Muscle of leg (tissue), 11 donors: ENCODE results near the gene AP1G2. TPM values are rescaled to one million over a fixed set of nuclear protein-coding genes. Genes with fewer than 3 reads are reported as not detected.
A peak's percentile ranks its signal among the peaks of the same experiment; 100 is the strongest.

ENCODE experiments used
- DNase-seq: peaks from one replicate; pipeline ENCODE4 v3.0.0; 2013
- H3K27ac ChIP-seq: one replicate; pipeline ENCODE4 v1.5.1; 2013; ENCODE audit warnings: mild to moderate bottlenecking, low read length, control low read depth
- H3K27me3 ChIP-seq: one replicate; pipeline ENCODE4 v1.6.1; 2013; ENCODE audit warnings: low read length; ENCODE audit not compliant: control insufficient read depth, insufficient read depth
- H3K36me3 ChIP-seq: one replicate; pipeline ENCODE4 v1.6.1; 2013; ENCODE audit warnings: low read length; ENCODE audit not compliant: control insufficient read depth, insufficient read depth
- H3K4me1 ChIP-seq: one replicate; pipeline ENCODE4 v1.6.1; 2013; ENCODE audit warnings: low read length; ENCODE audit not compliant: control insufficient read depth, insufficient read depth
- H3K4me3 ChIP-seq: one replicate; pipeline ENCODE4 v1.5.1; 2013; ENCODE audit warnings: low read length, control low read depth
- H3K9me3 ChIP-seq: replicated peaks from 2 replicates; pipeline ENCODE4 v1.6.1; 2013; ENCODE audit warnings: low read depth, low read length; ENCODE audit not compliant: control insufficient read depth
- WGBS: methylation state at CpG from one replicate; pipeline ENCODE4 v1.1.5; 2013; ENCODE audit warnings: missing lambda C conversion rate; ENCODE audit not compliant: insufficient coverage; 5-methylcytosine and 5-hydroxymethylcytosine counted together
- polyA plus RNA-seq, 8 donors: library from polyadenylated mRNA; unstranded; fragments of 120-200 nt; gene quantifications; one replicate each; pipeline versions ENCODE4 v1.2.1 to v1.2.3, GENCODE V29; 2013; ENCODE audit warnings: inconsistent platforms in 1 of 8, low replicate concordance in 1 of 8; ENCODE audit not compliant: insufficient read length in 8 of 8, insufficient read depth in 1 of 8
- total RNA-seq: library from RNA; stranded (reverse); fragments of 120-200 nt; gene quantifications from one replicate; pipeline ENCODE4 v1.2.4, GENCODE V29; 2013

Gene AP1G2
- total and polyA plus RNA-seq, 9 donors, result 9.5 to 30.0 (median 17.1) TPM

- H3K27ac ChIP-seq, result no peak overlapping the region
- no peak overlapping the region for H3K4me3 ChIP-seq
- H3K27me3 ChIP-seq, result peaks cover 57% of the 10 kb centered on the region
- no peak for DNase-seq
- no peaks in the 10 kb centered on the region for H3K9me3 ChIP-seq
- H3K36me3 ChIP-seq, result no peaks in the 10 kb centered on the region
- 94% methylated on average over 3 of the region's 8 CpGs for WGBS
- peaks cover 6% of the 10 kb centered on the region for H3K4me1 ChIP-seq
Measured at GRCh38 chr14:23580948-23581281, 13.3 kb upstream of the AP1G2 start.

- no peaks in the 10 kb centered on the region for H3K9me3 ChIP-seq
- H3K4me3 ChIP-seq, result no peak overlapping the region
- peaks cover 6% of the 10 kb centered on the region for H3K4me1 ChIP-seq
- no peaks in the 10 kb centered on the region for H3K36me3 ChIP-seq
- H3K27me3 ChIP-seq, result peaks cover 61% of the 10 kb centered on the region
- WGBS, result 81% methylated on average over 12 of the region's 24 CpGs
- no peak for DNase-seq
- no peak overlapping the region for H3K27ac ChIP-seq
Measured at GRCh38 chr14:23580152-23580926, 12.7 kb upstream of the AP1G2 start.

GRCh38 chr14:23579739-23580138 lies 12.1 kb upstream of the AP1G2 start:
- Histone ChIP-seq H3K9me3 (no peaks in the 10 kb centered on the region), H3K27me3 (peaks cover 67% of the 10 kb centered on the region), H3K27ac (no peak overlapping the region), H3K36me3 (no peaks in the 10 kb centered on the region), H3K4me1 (peaks cover 6% of the 10 kb centered on the region), H3K4me3 (no peak overlapping the region)
- no peak for DNase-seq

- Histone ChIP-seq H3K4me3 (no peak overlapping the region), H3K36me3 (no peaks in the 10 kb centered on the region), H3K4me1 (peaks cover 6% of the 10 kb centered on the region), H3K27me3 (peaks cover 72% of the 10 kb centered on the region), H3K9me3 (no peaks in the 10 kb centered on the region), H3K27ac (no peak overlapping the region)
- 20% methylated on average over 2 of the region's 3 CpGs for WGBS
- DNase-seq, result no peak
Measured at GRCh38 chr14:23579311-23579630, 11.7 kb upstream of the AP1G2 start.

GRCh38 chr14:23578560-23579310 lies 11.1 kb upstream of the AP1G2 start, which contains the start of gene JPH4:
JPH4 (minus strand) TSS chr14:23578790; CDS start chr14:23577453, 1,337 bp downstream.
- H3K9me3 ChIP-seq, result no peaks in the 10 kb centered on the region
- H3K27me3 ChIP-seq, result peaks cover 73% of the 10 kb centered on the region
- no peak within 1 kb of the TSS for H3K27ac ChIP-seq
- peaks cover 6% of the 10 kb centered on the region for H3K4me1 ChIP-seq
- WGBS, result 4% methylated on average over 18 of the region's 18 CpGs
- peak; percentile 55 for DNase-seq
- H3K36me3 ChIP-seq, result no peaks in the 10 kb centered on the region
- H3K4me3 ChIP-seq, result no peak within 1 kb of the TSS

GRCh38 chr14:23577710-23578392 lies 10.3 kb upstream of the AP1G2 start:
- Histone ChIP-seq H3K27ac (no peak overlapping the region), H3K4me3 (no peak overlapping the region), H3K27me3 (peaks cover 82% of the 10 kb centered on the region), H3K36me3 (no peaks in the 10 kb centered on the region), H3K4me1 (peaks cover 6% of the 10 kb centered on the region), H3K9me3 (no peaks in the 10 kb centered on the region)
- 0% methylated on average over 3 of the region's 24 CpGs for WGBS
- peak; percentile 24 for DNase-seq

GRCh38 chr14:23577004-23577681 lies 9.6 kb upstream of the AP1G2 start:
- Histone ChIP-seq H3K9me3 (no peaks in the 10 kb centered on the region), H3K4me1 (peaks cover 6% of the 10 kb centered on the region), H3K27me3 (peaks cover 81% of the 10 kb centered on the region), H3K27ac (no peak overlapping the region), H3K4me3 (no peak overlapping the region), H3K36me3 (no peaks in the 10 kb centered on the region)
- 1% methylated on average over 55 of the region's 67 CpGs for WGBS
- DNase-seq, result peak; percentile 54

- Histone ChIP-seq H3K27me3 (peaks cover 71% of the 10 kb centered on the region), H3K4me1 (peaks cover 6% of the 10 kb centered on the region), H3K4me3 (no peak overlapping the region), H3K27ac (no peak overlapping the region), H3K36me3 (no peaks in the 10 kb centered on the region), H3K9me3 (no peaks in the 10 kb centered on the region)
- no peak for DNase-seq
- 58% methylated on average over 4 of the region's 5 CpGs for WGBS
Measured at GRCh38 chr14:23573384-23574015, 5.9 kb upstream of the AP1G2 start.

GRCh38 chr14:23572836-23573235 lies 5.2 kb upstream of the AP1G2 start:
- Histone ChIP-seq H3K4me3 (no peak overlapping the region), H3K27me3 (peaks cover 64% of the 10 kb centered on the region), H3K27ac (no peak overlapping the region), H3K36me3 (no peaks in the 10 kb centered on the region), H3K9me3 (no peaks in the 10 kb centered on the region), H3K4me1 (peaks cover 8% of the 10 kb centered on the region)
- peak; percentile 46 for DNase-seq
- WGBS, result no CpG with 5 or more reads among the region's 4 CpGs
